Hematopoietic multipotent progenitor cell treated with erythropoietin and hydrocortisone succinate and interleukin-3 and kit ligand, for 4 days (in vitro differentiated cells): ENCODE measurements around the gene CPLANE2.
"Not testable (repeated sequence)": the region's sequence is repeated elsewhere in the genome, so short reads cannot be mapped to it uniquely, and the experiment has no call there.

Experiments
- DNase-seq: peaks from one replicate; pipeline ENCODE4 v3.0.0-alpha.2; 2015

The CPLANE2 gene

GRCh38 chr1:16229976-16230740 lies 6.8 kb downstream of the CPLANE2 start:
- DNase-seq = no peak

DNA sequence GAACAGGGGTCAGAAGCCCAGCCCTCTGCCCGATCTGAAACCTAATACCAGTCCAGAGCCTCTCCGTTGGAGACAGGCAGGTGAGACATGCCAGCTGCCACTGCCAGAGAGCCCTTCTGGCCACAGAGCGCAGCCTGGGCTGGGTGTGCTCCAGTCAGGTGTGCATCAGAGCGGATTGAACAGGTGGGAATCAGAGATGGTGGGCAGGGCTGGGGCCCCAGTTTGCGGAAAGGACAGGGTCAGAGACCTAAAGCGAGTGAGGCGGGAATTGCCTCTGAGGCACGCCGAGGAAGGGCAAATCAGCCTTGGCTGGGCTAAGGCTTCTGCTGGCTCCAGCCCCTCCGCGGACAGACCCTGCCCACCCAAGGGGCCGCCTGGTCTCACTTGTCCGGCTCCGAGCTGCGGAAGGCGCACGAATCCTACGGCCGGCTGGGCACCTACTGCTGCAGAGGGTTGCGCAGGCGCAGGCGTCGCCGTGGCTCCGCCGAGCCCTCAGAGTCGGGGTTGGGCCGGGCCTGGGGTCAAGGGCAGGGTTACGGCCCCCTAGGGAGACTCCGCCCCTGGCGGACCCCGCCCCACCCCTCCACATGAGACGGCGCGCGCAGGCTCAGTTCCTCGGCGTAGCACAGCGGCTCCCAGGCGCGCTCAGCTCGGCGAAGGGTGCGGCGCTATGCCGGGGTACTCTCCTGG lies 10.3 kb downstream of the CPLANE2 start:
- DNase-seq = peak; percentile 70

DNA sequence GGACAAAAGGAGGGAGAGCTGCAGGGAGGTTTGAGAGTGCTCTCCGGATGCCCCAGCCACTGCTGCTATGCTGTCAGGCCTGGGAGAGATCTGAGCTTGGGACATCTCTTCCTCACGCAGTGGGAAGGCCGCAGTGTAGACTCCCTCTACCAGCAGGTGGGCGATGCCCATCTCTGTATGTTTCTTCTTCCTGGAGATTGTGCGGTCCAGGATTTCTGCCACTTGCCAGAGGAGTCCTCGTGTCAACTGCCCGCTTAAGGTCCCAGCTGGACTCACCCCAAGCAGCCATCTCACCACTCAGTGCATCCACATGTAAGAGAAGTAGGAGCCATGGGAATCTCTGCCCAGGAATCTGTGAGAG lies 10.9 kb downstream of the CPLANE2 start:
- DNase-seq = no peak

DNA sequence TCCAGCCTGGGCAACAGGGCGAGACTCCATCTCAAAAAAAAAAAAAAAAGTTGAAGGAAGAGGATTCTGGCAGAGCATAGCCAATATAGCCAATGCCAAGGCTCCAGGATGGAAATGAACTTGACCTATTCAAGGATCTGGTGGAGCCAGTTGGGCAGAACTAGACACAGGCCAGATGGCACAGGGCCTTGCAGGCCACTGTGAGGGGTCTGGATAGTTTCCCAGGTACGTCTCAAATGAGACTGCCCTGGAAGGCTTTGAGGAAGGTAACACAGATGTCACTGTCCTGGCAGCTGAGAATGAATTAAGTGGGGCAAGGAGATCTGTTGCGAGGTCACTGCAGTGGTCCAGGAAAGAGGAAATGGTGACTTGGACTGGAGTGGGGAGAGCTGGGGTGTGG lies 12.5 kb downstream of the CPLANE2 start:
- DNase-seq = no peak

DNA sequence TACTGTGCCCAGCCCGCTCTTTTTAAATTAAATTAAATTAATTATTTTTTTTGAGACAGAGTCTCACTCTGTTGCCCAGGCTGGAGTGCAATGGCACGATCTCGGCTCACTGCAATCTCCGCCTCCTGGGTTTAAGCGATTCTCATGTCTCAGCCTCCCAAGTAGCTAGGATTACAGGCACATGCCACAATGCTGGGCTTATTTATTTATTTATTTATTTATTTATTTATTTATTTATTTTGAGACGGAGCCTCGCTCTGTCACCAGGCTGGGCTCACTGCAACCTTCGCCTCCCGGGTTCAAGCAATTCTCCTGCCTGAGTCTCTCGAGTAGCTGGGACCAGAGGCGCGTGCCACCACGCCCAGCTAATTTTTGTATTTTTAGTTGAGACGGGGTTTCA lies 14.3 kb downstream of the CPLANE2 start:
- not testable (repeated sequence) for DNase-seq

DNA sequence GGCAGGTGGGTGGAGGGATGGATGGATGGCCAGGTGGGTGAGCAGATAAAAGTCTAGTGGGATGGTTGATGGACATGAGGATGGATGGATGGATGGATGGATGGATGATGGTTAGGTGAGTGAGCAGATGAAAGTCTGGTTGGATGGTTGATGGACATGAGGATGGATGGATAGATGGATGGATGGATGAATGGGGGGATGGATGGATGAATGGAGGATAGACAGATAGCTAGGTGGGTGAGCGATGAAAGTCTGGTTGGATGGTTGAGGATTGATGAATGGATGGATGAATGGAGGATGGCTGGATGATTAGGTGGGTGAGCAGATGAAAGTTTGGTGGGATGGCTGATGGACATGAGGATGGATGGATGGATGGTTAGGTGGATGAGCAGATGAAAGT lies 15.5 kb downstream of the CPLANE2 start:
- DNase-seq = no peak

- DNase-seq = no peak
These were observed 16.9 kb downstream of the CPLANE2 start for GRCh38 chr1:16219968-16220500.

DNA sequence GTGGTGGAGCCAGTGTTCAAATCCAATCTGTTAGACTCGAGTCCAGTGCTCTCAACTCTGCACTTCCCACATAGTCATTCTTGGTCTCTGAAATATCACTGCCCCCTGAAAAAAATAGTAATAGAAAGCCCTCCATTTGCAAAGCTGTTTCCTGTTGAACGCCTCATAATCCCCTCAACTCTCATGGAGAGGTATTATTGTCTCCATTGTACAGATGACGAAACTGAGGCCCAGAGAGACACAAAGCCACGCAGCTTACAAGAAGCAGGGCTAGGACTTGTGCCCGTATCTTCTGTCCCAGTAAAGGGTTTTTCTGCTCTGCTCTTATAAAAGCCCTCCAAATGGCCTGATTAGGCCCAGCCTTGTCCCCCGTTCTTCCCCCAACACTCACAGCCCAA lies 18.3 kb downstream of the CPLANE2 start:
- DNase-seq = no peak

DNA sequence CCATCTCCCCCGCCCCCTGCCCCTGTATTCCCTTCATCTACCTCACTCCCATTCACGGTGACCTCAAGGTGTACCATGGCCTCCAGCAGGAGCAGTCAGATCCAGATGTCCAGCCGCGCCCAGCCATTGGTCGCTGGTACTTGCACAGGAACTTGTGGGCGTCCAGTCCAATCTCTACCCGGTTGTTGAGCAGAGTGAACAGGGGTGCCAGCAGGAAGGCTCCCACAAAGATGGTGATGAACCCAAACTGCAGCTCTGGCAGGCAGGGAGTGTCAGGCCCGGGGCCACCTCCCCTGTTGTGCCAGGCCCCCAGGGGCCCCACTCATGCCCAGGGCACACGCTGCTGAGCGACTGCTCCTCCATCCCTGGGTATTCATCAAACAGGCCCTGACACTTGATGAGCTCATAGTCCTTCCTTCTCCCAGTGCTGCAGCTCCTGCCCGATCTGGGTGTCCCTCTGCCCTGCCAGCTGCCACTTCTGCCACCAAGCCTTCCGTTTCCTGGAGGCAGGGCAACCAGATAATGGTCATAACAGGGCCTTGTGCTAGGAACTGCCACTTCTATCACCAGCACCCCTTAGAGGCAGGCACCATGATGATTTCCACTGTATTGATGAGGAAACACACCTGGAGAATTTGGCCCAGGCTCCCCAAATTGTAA lies 18.8 kb downstream of the CPLANE2 start:
- no peak for DNase-seq

DNA sequence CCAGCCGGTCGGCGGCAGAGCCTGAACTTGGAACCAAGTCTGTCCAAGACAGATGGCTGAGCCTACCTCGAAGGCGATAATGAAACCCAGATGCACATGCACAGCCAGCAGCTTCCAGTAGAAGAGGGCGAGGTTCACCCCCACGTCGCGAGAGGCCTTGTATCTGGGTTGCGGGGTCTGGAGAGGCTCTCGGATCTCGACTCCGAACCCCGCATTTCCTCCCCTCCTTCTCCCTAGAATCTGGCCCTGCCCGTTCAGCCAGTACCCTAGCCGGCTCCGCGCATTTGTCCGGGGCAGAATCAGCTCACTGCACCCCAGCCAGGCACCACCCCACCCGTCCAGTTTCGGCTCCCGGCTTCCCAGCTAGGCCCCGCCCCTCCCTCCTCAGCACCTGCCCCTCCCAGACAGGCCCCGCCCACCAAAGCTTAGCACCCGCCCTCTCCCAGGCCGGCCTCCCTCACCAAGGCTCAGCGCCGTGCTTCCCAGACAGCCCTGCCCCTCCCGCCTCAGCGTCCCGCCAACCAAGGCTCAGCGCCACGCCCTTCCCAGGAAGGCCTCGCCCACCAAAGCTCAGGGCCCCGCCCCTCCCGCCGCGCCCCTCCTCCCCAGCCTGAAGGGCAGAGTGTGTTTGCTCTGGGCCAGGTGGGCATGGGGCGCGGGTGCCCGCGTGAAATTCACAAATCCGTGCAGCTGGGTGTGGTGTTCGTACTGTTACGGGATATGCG lies 19.8 kb downstream of the CPLANE2 start:
- DNase-seq = peak; percentile 99

- peak; percentile 97 for DNase-seq
These were observed 20.9 kb downstream of the CPLANE2 start for GRCh38 chr1:16215882-16216753.

DNA sequence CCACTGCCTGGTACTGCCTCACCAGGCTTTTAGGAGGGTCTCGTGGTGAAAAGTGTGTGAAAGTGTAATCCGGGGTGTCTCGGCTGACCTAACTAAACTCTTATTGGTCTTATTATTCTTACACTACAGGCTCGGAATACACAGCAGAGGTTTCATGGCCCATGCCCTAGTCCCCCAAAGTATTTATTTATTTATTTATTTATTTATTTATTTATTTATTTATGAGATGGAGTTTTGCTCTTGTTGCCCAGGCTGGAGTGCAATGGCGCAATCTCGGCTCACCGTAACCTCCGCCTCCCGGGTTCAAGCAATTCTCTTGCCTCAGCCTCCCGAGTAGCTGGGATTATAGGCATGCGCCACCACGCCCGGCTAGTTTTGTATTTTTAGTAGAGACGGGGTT lies 21.7 kb downstream of the CPLANE2 start:
- not testable (repeated sequence) for DNase-seq

- DNase-seq = not testable (repeated sequence)
These were observed 23.4 kb downstream of the CPLANE2 start for GRCh38 chr1:16213544-16213943.

DNA sequence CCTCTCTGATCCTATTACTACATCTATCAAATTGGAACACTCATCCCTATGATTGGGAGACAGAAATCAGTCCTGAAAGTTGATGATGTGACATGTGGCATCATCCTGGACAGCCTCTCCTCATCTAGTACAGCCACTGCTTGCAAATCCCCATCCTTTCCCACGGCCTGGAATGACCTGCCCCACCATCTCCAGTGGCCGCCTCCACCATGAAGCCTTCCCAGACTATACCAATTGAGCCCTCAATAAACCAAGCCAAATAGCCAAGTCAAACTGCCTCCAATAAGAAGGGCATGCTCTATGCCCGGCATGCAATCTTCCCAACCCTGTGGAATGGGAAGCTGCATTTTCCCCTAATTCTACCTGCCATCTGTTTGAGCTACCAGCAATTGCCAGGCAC lies 24.0 kb downstream of the CPLANE2 start:
- no peak for DNase-seq

DNA sequence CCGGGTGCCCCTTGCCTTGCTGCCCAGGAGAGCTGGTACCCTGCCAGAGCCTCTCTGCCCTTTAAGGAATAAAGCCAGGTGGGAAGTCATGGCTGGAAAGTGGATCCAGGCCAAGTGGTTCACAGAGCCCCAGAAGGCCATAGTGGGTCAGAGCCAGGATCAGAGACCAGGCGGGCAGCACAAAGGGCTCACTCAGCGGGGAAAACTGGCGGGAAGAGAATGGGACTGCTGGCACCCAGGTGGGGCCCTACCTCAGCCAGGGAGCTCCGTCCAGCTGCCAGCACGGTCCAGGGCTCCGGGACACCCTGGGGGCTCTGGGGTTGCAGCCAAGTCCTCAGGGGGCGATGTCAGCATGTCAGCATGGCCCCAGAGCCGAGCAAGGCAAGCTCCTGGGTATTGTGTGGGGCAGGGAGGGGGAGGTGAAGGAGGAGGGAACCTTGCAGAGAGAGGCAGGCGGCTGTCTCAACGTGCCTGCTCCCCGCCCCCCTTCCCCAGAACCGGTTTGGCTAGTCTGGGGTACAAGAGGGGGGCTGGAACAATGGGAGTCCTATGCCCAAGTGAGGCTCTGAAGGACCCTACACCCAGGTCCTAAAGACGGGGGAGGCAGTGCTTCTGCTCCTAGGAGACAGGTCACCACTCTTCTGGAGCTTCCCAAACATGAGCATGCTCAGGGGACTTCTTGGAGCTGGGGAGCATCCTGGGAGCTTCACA lies 24.6 kb downstream of the CPLANE2 start, which contains the start of gene ARHGEF19:
ARHGEF19 (minus strand) TSS at position 402 of the 711 bp plus-strand sequence. CDS start 3,598 bp downstream, outside the sequence.
- no peak for DNase-seq

DNA sequence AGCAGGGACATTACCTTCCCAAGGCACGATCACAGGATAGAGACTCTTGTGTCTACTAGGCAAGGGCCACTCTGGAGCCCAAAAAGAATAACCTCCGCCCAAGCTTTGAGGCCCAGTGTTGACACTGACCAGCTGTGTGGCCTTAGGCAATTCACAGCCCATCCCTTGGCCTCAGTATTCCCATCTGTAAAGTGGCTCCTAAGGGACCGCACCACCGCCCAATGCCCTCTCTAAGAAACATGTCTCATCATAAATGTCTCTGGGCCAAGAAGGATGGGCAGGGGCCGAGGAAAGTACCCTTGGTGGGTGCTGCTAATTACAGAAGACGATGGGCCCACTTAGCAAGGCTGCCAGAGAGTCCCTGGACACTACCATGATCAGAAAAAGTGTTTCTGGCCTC lies 25.2 kb downstream of the CPLANE2 start:
- DNase-seq = no peak

GRCh38 chr1:16210581-16210980 lies 26.4 kb downstream of the CPLANE2 start:
- DNase-seq = no peak

GRCh38 chr1:16209847-16210407 lies 27.1 kb downstream of the CPLANE2 start:
- no peak for DNase-seq

DNA sequence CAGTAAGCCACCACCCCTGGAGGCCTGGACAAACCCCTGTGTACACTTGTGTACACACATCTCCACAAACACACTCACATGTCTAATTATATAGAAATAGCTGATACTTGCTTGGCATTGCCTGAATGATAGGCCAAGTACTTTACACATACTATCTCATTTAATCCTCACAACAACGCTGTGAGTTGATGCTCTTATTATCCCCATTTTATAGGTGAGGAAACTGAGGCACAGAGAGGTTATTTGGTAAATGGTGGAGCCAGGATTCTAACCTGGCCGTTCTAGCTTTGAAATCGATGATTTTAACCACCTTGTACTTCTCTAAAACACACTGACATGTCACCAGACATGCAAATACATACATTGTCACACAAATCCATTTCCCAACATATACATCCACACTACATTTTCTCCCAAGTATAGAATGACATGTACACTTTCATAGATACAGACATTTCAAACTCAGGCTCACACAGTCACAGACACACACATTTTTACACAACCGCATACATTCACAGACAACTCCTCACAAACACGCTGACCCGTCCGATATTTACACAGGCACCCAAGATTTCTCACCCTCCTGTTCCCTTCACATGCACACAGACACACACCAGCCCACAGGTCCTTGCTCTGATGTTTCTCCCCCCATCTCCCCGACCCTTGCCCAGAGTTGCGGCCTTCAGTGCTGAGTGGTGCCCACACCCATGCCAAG lies 27.7 kb downstream of the CPLANE2 start:
- DNase-seq = no peak
